ENCODE measurements around the gene DGKB. TPM values are rescaled to one million over a fixed set of nuclear protein-coding genes. Genes with fewer than 3 reads are reported as not detected.

Gene DGKB
- total RNA-seq, 1 experiment from 2014 or later, result not detected

DNA sequence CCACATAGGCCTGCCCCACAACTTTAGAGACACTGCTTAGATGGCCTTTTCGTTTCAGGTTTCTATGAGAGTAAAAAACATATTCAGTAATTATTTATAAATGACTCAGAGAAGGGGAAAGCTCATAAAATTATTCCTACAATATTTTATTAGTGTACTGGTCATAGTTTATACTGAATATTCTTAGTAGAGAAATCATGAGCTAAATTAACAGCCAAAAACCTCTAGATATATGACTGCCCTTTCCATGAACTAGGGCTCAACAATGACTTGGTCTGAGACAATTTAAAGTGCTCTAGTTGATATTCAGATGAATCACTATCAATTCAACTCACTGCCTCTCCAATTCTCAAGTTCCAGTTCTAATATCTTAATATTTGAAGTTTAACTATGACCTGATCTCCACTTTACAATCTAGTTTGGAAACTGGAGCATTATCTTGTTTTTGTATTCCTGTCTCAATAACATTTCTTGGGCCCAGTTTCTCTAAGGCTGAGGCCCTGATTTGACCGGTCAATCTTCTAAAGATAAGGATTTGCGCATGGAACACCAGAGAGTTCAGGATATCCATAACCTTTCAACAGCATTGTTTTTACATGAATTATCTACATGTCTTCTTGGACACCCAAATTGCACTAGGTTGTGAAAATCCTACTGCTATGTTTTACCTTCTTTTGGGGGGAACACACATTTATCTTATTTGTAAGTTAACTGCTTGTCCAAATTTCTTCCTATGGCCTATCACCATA, 141.6 kb downstream of the DGKB start:
- Mint-ChIP-seq H3K27ac (ENCODE audit: unreplicated experiment) (no peak overlapping the region), H3K27me3 (ENCODE audit: unreplicated experiment) (no peaks in the 10 kb centered on the region), H3K9me3 (ENCODE audit: low read depth, unreplicated experiment) (peaks cover 3% of the 10 kb centered on the region), H3K36me3 (ENCODE audit: insufficient read depth, unreplicated experiment) (no peaks in the 10 kb centered on the region), H3K4me3 (ENCODE audit: low read depth, unreplicated experiment) (no peak overlapping the region), H3K4me1 (ENCODE audit: low read depth, unreplicated experiment) (peaks cover 9% of the 10 kb centered on the region)
- intact Hi-C loops (cut with micrococcal nuclease; ENCODE audit: unreplicated experiment), result no loop called here
- DNase-seq, result no peak
- TF ChIP-seq, protein P1, sequence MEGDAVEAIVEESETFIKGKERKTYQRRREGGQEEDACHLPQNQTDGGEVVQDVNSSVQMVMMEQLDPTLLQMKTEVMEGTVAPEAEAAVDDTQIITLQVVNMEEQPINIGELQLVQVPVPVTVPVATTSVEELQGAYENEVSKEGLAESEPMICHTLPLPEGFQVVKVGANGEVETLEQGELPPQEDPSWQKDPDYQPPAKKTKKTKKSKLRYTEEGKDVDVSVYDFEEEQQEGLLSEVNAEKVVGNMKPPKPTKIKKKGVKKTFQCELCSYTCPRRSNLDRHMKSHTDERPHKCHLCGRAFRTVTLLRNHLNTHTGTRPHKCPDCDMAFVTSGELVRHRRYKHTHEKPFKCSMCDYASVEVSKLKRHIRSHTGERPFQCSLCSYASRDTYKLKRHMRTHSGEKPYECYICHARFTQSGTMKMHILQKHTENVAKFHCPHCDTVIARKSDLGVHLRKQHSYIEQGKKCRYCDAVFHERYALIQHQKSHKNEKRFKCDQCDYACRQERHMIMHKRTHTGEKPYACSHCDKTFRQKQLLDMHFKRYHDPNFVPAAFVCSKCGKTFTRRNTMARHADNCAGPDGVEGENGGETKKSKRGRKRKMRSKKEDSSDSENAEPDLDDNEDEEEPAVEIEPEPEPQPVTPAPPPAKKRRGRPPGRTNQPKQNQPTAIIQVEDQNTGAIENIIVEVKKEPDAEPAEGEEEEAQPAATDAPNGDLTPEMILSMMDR (IDR thresholded peaks at IDR 0.05; ENCODE audit: unreplicated experiment), result no peak
- CTCF ChIA-PET, result no interaction called here
- no TSS peak for BruUV-seq (replicated peaks)

DNA sequence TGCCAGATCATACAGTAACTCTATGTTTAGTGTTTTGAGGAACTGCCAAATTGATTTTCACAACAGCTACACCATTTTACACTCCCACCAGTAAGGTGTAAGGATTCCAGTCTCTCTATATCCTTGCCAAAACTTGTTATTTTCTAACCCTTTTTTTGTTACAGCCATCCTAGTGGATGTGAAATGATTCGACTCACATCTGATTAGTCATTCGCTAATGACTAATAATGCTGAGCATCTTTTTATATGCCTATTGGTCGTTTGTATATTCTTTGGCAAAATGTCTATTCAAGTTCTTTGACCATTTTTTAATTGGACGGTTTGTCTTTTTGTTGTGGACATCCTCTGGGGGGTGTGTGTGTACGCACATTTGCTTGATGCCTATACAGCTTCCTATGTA, 142.8 kb downstream of the DGKB start:
- no peak for DNase-seq
- TF ChIP-seq, protein P1 (IDR thresholded peaks at IDR 0.05; ENCODE audit: unreplicated experiment), result no peak
- peaks cover 13% of the 10 kb centered on the region for H3K4me1 Mint-ChIP-seq (ENCODE audit: low read depth, unreplicated experiment)
- BruUV-seq (replicated peaks), result no TSS peak
- CTCF ChIA-PET, result no interaction called here
- no peaks in the 10 kb centered on the region for H3K36me3 Mint-ChIP-seq (ENCODE audit: insufficient read depth, unreplicated experiment)
- H3K9me3 Mint-ChIP-seq (ENCODE audit: low read depth, unreplicated experiment), result peaks cover 3% of the 10 kb centered on the region
- H3K27ac Mint-ChIP-seq (ENCODE audit: unreplicated experiment), result no peak overlapping the region
- intact Hi-C loops (cut with micrococcal nuclease; ENCODE audit: unreplicated experiment), result no loop called here
- H3K4me3 Mint-ChIP-seq (ENCODE audit: low read depth, unreplicated experiment), result no peak overlapping the region
- no peaks in the 10 kb centered on the region for H3K27me3 Mint-ChIP-seq (ENCODE audit: unreplicated experiment)

DNA sequence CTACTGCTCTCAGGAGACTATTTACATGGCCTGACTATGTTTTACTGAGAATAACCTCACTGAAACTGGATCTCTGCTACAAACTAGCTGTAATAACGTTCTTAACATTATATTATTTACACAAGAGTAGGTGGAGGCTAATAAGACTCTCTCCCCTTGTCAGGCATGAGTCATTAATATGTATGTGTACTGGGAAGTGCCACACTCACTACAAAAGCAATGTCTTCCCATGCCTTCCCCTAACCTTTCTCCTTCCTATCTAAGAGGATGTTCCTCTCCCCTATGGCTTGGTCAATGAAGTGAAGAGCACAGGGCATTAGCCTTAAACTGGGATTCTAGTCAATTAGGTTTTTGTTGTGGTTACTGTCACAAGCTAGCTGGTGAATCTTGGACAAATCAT, 147.9 kb downstream of the DGKB start:
- intact Hi-C loops (cut with micrococcal nuclease; ENCODE audit: unreplicated experiment), result no loop called here
- H3K4me3 Mint-ChIP-seq (ENCODE audit: low read depth, unreplicated experiment), result no peak overlapping the region
- CTCF ChIA-PET, result interaction anchor here (0.5 to 0.7 kb wide), 2 partner anchors 14 to 1913 kb away, joined by 3 to 5 read pairs; no protein-coding TSS in a partner anchor
- BruUV-seq (replicated peaks), result no TSS peak
- no peak for DNase-seq
- H3K4me1 Mint-ChIP-seq (ENCODE audit: low read depth, unreplicated experiment), result peaks cover 40% of the 10 kb centered on the region
- TF ChIP-seq, protein P1 (IDR thresholded peaks at IDR 0.05; ENCODE audit: unreplicated experiment), result no peak
- no peaks in the 10 kb centered on the region for H3K27me3 Mint-ChIP-seq (ENCODE audit: unreplicated experiment)
- no peaks in the 10 kb centered on the region for H3K36me3 Mint-ChIP-seq (ENCODE audit: insufficient read depth, unreplicated experiment)
- peak overlapping the region; percentile 58 for H3K27ac Mint-ChIP-seq (ENCODE audit: unreplicated experiment)
- no peaks in the 10 kb centered on the region for H3K9me3 Mint-ChIP-seq (ENCODE audit: low read depth, unreplicated experiment)

DNA sequence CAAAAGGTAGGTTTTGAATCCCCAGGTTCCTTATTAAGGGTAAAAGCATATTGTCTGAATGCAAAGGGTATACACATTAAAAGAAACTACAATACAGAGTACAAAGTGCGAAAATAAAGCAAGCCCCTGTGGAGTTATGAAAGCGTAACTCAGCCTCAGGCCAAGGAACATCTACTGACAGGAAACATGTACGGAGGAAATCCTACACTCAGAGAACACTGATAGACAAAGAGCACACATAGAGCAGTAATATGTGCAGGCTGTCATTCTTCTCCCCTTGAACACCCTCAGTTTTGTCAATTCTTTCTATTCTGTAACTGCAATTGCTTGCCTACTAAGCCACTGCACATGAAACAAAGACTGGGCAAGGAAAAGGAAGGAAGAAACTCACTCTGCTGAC, 150.2 kb downstream of the DGKB start:
- peaks cover 59% of the 10 kb centered on the region for H3K4me1 Mint-ChIP-seq (ENCODE audit: low read depth, unreplicated experiment)
- no peaks in the 10 kb centered on the region for H3K9me3 Mint-ChIP-seq (ENCODE audit: low read depth, unreplicated experiment)
- H3K4me3 Mint-ChIP-seq (ENCODE audit: low read depth, unreplicated experiment), result no peak overlapping the region
- intact Hi-C loops (cut with micrococcal nuclease; ENCODE audit: unreplicated experiment), result no loop called here
- BruUV-seq (replicated peaks), result no TSS peak
- H3K27ac Mint-ChIP-seq (ENCODE audit: unreplicated experiment), result no peak overlapping the region
- CTCF ChIA-PET, result no interaction called here
- no peaks in the 10 kb centered on the region for H3K27me3 Mint-ChIP-seq (ENCODE audit: unreplicated experiment)
- H3K36me3 Mint-ChIP-seq (ENCODE audit: insufficient read depth, unreplicated experiment), result peaks cover 6% of the 10 kb centered on the region
- TF ChIP-seq, protein P1 (IDR thresholded peaks at IDR 0.05; ENCODE audit: unreplicated experiment), result no peak
- no peak for DNase-seq
